Keratinocyte (primary cell): ENCODE data around the gene UBL7.

Experiments used
- CTCF ChIP-seq, 3 experiments: IDR thresholded peaks in 1 of 3; conservative IDR thresholded peaks in 1 of 3; optimal IDR thresholded peaks in 1 of 3; 2 replicates in 2 of 3; 3 replicates in 1 of 3; pipeline versions ENCODE3 to v1.5.1; 2011; ENCODE audit warnings: low read length in 3 of 3, mild to moderate bottlenecking in 3 of 3, moderate library complexity in 2 of 3, control low read depth in 1 of 3, inconsistent platforms in 1 of 3; ENCODE audit not compliant: insufficient read depth in 2 of 3; ENCODE audit errors: extremely low read depth in 1 of 3
- EZH2 ChIP-seq: IDR thresholded peaks from one replicate; pipeline ENCODE4 v1.6.1; 2012; ENCODE audit warnings: inconsistent platforms, mild to moderate bottlenecking, low read length, moderate library complexity

GRCh38 chr15:74415966-74416916 is 44.7 kb downstream of the UBL7 start:
- TF ChIP-seq CTCF (optimal IDR thresholded peaks at IDR 0.05 in 1 of 3, IDR thresholded peaks at IDR 0.05 in 1 of 3, conservative IDR thresholded peaks at IDR 0.05 in 1 of 3; ENCODE audit: extremely low read depth in 1 of 3, insufficient read depth in 2 of 3, low read length in 3 of 3) = no peak
- TF ChIP-seq EZH2 = no peak
